Astrocyte of the spinal cord (primary cell): Measurements from ENCODE around the gene CCBE1.

Experiments used
- DNase-seq: peaks from one replicate; pipeline ENCODE4 v3.0.0; 2011; ENCODE audit warnings: low read depth, low spot score
- H3K4me3 ChIP-seq: 2 replicates; pipeline ENCODE4 v1.5.1; 2011; ENCODE audit warnings: low read depth, mild to moderate bottlenecking, low read length, moderate library complexity
- in situ Hi-C: cut with HindIII; loops from 2 replicates; pipeline ENCODE4 v1.10.0; 2017; ENCODE audit warnings: low sequenced_read_pairs
- TF ChIP-seq, protein P1 (sequence below): IDR thresholded peaks from 2 replicates; pipeline ENCODE4 v1.5.1; 2012; ENCODE audit warnings: low read depth, mild to moderate bottlenecking, low read length, inconsistent platforms

CCBE1 gene

DNA sequence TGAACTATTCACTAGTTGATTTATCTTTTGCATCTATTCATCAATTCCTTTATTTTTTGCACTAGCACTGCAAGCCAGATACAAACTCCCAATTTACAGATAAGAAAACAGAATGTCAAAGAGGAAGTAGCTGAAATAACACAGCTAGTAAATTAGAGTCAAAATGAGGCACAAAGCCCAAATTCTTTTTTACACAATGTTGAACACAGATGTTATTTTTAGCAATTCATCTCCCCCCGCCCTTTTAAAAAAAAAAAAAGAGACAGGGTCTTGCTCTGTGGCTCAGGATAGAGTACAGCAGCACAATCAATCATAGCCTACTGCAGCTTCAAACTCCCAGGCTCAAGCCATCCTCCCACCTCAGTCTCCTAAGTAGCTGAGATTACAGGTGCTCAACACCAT is 127.8 kb downstream of the CCBE1 start:
- no peak overlapping the region for H3K4me3 ChIP-seq
- in situ Hi-C loops: no loop called here
- no peak for DNase-seq
- TF ChIP-seq, protein P1, sequence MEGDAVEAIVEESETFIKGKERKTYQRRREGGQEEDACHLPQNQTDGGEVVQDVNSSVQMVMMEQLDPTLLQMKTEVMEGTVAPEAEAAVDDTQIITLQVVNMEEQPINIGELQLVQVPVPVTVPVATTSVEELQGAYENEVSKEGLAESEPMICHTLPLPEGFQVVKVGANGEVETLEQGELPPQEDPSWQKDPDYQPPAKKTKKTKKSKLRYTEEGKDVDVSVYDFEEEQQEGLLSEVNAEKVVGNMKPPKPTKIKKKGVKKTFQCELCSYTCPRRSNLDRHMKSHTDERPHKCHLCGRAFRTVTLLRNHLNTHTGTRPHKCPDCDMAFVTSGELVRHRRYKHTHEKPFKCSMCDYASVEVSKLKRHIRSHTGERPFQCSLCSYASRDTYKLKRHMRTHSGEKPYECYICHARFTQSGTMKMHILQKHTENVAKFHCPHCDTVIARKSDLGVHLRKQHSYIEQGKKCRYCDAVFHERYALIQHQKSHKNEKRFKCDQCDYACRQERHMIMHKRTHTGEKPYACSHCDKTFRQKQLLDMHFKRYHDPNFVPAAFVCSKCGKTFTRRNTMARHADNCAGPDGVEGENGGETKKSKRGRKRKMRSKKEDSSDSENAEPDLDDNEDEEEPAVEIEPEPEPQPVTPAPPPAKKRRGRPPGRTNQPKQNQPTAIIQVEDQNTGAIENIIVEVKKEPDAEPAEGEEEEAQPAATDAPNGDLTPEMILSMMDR: no peak

GRCh38 chr18:59567431-59567830 is 129.8 kb downstream of the CCBE1 start:
- no peak for DNase-seq
- TF ChIP-seq, protein P1: no peak
- in situ Hi-C loops: no loop called here
- no peak overlapping the region for H3K4me3 ChIP-seq

GRCh38 chr18:59566533-59566971 is 130.7 kb downstream of the CCBE1 start:
- DNase-seq: no peak
- in situ Hi-C loops: no loop called here
- TF ChIP-seq, protein P1: no peak
- no peak overlapping the region for H3K4me3 ChIP-seq

DNA sequence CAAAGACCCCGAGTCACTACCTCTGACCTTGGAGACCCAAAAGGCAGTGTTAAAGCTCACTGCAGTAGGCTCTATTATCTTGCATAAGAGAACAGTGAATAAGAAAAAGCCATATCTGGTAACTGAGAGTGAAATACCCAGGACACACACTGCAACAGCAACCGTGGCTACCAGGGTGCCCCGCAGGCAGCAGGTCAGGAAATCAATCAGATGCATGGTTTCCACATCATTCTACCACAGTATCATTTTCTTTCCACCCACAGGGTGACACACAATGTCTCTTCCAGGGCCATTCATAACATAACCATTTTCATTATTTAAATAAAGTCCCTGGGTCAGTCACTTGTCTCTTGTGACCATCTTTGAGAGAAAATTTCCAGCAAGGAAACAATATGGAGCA is 131.3 kb downstream of the CCBE1 start:
- no peak overlapping the region for H3K4me3 ChIP-seq
- TF ChIP-seq, protein P1: no peak
- in situ Hi-C loops: no loop called here
- no peak for DNase-seq

- in situ Hi-C loops: no loop called here
- H3K4me3 ChIP-seq: no peak overlapping the region
- TF ChIP-seq, protein P1: no peak
- no peak for DNase-seq
Measured at GRCh38 chr18:59564561-59564960, 132.7 kb downstream of the CCBE1 start.

- H3K4me3 ChIP-seq: no peak overlapping the region
- no peak for DNase-seq
- TF ChIP-seq, protein P1: no peak
- in situ Hi-C loops: no loop called here
Measured at GRCh38 chr18:59563176-59563785, 133.9 kb downstream of the CCBE1 start.

DNA sequence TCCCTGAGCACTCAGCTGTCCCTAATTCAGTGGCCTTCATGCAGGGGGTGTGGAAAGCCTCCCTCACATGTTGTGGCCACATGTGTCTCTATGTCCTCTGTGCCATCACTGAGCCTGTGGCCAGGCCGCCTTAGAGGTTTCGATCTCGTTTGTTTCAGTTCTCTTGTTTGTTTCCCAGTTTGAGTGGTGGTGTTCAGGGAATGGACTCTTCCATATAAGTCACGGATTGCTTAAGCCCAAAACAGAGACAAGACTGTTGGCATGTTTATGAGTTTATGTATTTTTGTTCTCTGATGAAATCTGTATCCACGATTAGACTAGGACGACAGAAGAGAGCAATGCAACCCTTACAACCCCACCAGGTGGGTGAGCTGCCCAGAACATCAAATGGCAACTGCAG is 134.5 kb downstream of the CCBE1 start:
- in situ Hi-C loops: no loop called here
- TF ChIP-seq, protein P1: no peak
- no peak overlapping the region for H3K4me3 ChIP-seq
- no peak for DNase-seq
